Amygdala (tissue), 56 donors: ENCODE data around the gene RPS3.

ENCODE experiments used
- DNase-seq, 56 donors: peaks; one replicate each; lab custom pipeline; 2025; lab: John Stamatoyannopoulos, UW

The RPS3 gene

GRCh38 chr11:75432911-75433321 lies 33.6 kb downstream of the RPS3 start, which contains the start of gene KLHL35:
KLHL35 (minus strand) TSS chr11:75433203; CDS start chr11:75430629, 2,574 bp downstream.
- peak in 33 of 56 donors; percentile 10 to 71 (median 34) for DNase-seq

- DNase-seq, result no peak
Measured at GRCh38 chr11:75433443-75433842, 34.1 kb downstream of the RPS3 start.

- DNase-seq, result no peak
Measured at GRCh38 chr11:75434051-75434450, 34.7 kb downstream of the RPS3 start.

- DNase-seq, result no peak
Measured at GRCh38 chr11:75434886-75435570, 35.7 kb downstream of the RPS3 start.

- DNase-seq, result no peak
Measured at GRCh38 chr11:75435571-75435925, 36.2 kb downstream of the RPS3 start.

GRCh38 chr11:75436806-75437205 lies 37.5 kb downstream of the RPS3 start:
- no peak for DNase-seq

- no peak for DNase-seq
Measured at GRCh38 chr11:75437966-75438659, 38.8 kb downstream of the RPS3 start.

- no peak for DNase-seq
Measured at GRCh38 chr11:75439026-75439425, 39.7 kb downstream of the RPS3 start.

GRCh38 chr11:75439495-75440120 lies 40.3 kb downstream of the RPS3 start:
- no peak for DNase-seq

- no peak for DNase-seq
Measured at GRCh38 chr11:75440960-75441803, 41.9 kb downstream of the RPS3 start.

- DNase-seq, result peak in 3 of 56 donors; percentile 8 to 29 (median 9)
Measured at GRCh38 chr11:75441804-75442132, 42.5 kb downstream of the RPS3 start.

- no peak for DNase-seq
Measured at GRCh38 chr11:75442161-75442885, 43.0 kb downstream of the RPS3 start.

GRCh38 chr11:75443043-75443442 lies 43.7 kb downstream of the RPS3 start:
- DNase-seq, result no peak

- DNase-seq, result peak in 42 of 56 donors; percentile 13 to 82 (median 44)
Measured at GRCh38 chr11:75445315-75445953, 46.1 kb downstream of the RPS3 start.

- no peak for DNase-seq
Measured at GRCh38 chr11:75447415-75447814, 48.1 kb downstream of the RPS3 start.

- no peak for DNase-seq
Measured at GRCh38 chr11:75449271-75449670, 50.0 kb downstream of the RPS3 start.

- DNase-seq, result no peak
Measured at GRCh38 chr11:75449776-75450175, 50.5 kb downstream of the RPS3 start.

- DNase-seq, result no peak
Measured at GRCh38 chr11:75450236-75450635, 50.9 kb downstream of the RPS3 start.
